Measurements from ENCODE around the gene TGFBR2. TPM values are rescaled to one million over a fixed set of nuclear protein-coding genes. Genes with fewer than 3 reads are reported as not detected.

TGFBR2 gene
- polyA plus RNA-seq, 1 of the 3 experiments (the other 2 are of a cell fraction): 48.3 TPM

GRCh38 chr3:30615615-30616346 is 9.4 kb downstream of the TGFBR2 start:
- Histone ChIP-seq H3K27ac (ENCODE audit: low read depth in 2 of 2, low read length in 1 of 2) (peak overlapping the region in 1 of 2 experiments; percentile 15; a peak in 1 of 4 replicates), H3K9me2 (no peaks in the 10 kb centered on the region), H4K20me1 (ENCODE audit: insufficient read depth) (peaks cover 63% of the 10 kb centered on the region), H3K36me3 (replicated peaks in 1 of 2; ENCODE audit: control insufficient read depth in 1 of 2, insufficient read depth in 2 of 2, low read length in 1 of 2) (peaks cover 0 to 28% of the 10 kb centered on the region in 2 experiments), H3K9ac (no peak overlapping the region), H3K4me3 (ENCODE audit: low read depth in 2 of 2, low read length in 1 of 2) (no peak overlapping the region), H3K27me3 (ENCODE audit: insufficient read depth) (no peaks in the 10 kb centered on the region), H2AFZ (ENCODE audit: low read depth) (no peak overlapping the region), H3K79me2 (ENCODE audit: insufficient read depth) (peaks cover 100% of the 10 kb centered on the region), H3K9me3 (no peaks in the 10 kb centered on the region), H3K4me2 (no peak overlapping the region), H3F3A (replicated peaks; ENCODE audit: insufficient read depth) (peaks cover 18% of the 10 kb centered on the region), H3K4me1 (ENCODE audit: control insufficient read depth in 1 of 2, insufficient read depth in 2 of 2, low read depth in 1 of 2, low read length in 1 of 2) (peaks cover 0 to 64% of the 10 kb centered on the region in 2 experiments; a peak in 3 of 4 replicates)
- no peak for DNase-seq
- TF ChIP-seq FOSL2 (IDR thresholded peaks at IDR 0.05; ENCODE audit: borderline replicate concordance, low read depth) (no peak), EP300 (IDR thresholded peaks at IDR 0.05; ENCODE audit: borderline replicate concordance in 1 of 2, low read depth in 1 of 2, low read length in 1 of 2) (no peak), ZBTB33 (IDR thresholded peaks at IDR 0.05; ENCODE audit: borderline replicate concordance, low read depth) (no peak), FOXM1 (IDR thresholded peaks at IDR 0.05; ENCODE audit: low read depth) (no peak), REST (IDR thresholded peaks at IDR 0.05; ENCODE audit: low read depth, low read length) (no peak), TCF12 (IDR thresholded peaks at IDR 0.05) (no peak), USF1 (IDR thresholded peaks at IDR 0.05; ENCODE audit: borderline replicate concordance, low read depth) (no peak), PBX3 (IDR thresholded peaks at IDR 0.05) (no peak), NRF1 (IDR thresholded peaks at IDR 0.05; ENCODE audit: low read depth, low read length) (no peak), RAD21 (IDR thresholded peaks at IDR 0.05; ENCODE audit: low read length) (no peak), NFIC (IDR thresholded peaks at IDR 0.05; ENCODE audit: borderline replicate concordance) (no peak), SMC3 (IDR thresholded peaks at IDR 0.05; ENCODE audit: low read depth, low read length) (no peak), IRF3 (IDR thresholded peaks at IDR 0.05; ENCODE audit: low read depth, low read length) (no peak), RCOR1 (IDR thresholded peaks at IDR 0.05; ENCODE audit: low read length) (no peak), SIN3A (IDR thresholded peaks at IDR 0.05; ENCODE audit: borderline replicate concordance, low read depth, low read length) (no peak), MAX (IDR thresholded peaks at IDR 0.05; ENCODE audit: low read depth) (no peak), RXRA (IDR thresholded peaks at IDR 0.05; ENCODE audit: borderline replicate concordance, low read depth) (no peak), GATA2 (CRISPR knock-in tag; IDR thresholded peaks at IDR 0.05) (no peak), USF2 (IDR thresholded peaks at IDR 0.05; ENCODE audit: borderline replicate concordance, low read depth, low read length) (no peak)
- ChIA-PET POLR2A (no interaction called here), CTCF (interaction anchor here (1.2 kb wide), 1 partner anchor 9 kb away, joined by 4 read pairs; the partner anchor contains the start of gene TGFBR2)
- WGBS (ENCODE audit: low lambda C conversion rate): 84% methylated on average over 3 of the region's 3 CpGs
